ENCODE data around the gene GATAD2A. TPM values are rescaled to one million over a fixed set of nuclear protein-coding genes. Genes with fewer than 3 reads are reported as not detected.

GATAD2A gene
- total and polyA plus RNA-seq, 2 of the 13 experiments (the other 11 are each of a cell fraction or from before 2014, with no cell fraction given) = 16.8 to 28.6 TPM

DNA sequence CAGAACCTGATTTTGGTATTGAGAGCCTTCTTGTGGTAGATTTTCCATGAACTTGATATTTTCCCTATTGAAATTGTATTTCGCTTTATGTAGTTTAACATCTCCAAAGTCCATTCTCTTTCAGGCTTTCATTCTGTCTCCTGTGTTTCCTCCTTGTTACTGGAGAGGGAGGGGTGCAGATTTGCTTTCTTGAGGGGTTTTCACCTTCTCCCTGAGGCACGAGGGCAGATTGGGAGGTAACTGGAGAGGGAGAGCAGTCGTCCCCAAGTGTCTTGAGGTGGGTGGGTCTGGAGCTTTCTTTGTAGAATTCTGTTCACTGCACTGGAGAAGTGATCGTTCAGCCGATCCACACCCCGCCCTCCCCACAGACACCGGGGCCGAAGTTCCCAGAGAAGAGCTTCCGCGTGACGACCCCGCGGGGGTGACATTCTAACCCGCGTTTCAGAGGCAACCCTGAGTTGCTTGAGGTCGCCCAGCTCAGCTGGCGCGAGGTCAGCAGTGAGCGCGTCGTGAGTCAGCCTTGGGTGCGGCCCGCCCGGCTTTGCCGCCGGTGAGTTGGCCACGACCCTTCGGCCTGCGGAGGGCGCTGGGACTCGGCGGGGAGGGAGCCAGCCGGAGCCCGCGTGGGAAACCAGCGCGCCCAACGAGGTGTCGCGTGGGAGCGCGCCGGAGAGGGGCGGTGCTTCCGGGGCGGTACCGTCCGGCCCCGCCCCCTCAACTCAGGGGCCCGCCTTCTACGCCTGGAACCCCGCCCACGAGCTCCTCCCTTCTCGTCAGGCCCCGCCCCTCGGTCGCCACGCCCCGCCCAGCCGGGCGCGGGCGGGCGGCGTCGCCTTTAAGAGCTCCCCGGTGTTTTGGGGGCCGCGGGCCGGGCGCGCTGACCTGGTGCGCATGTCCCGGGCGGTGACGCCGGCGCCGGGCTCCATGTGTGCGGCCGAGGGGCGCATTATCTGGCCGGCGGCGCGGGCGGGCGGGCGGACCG lies at the start of gene GATAD2A (continued):
- TF ChIP-seq, protein P1, sequence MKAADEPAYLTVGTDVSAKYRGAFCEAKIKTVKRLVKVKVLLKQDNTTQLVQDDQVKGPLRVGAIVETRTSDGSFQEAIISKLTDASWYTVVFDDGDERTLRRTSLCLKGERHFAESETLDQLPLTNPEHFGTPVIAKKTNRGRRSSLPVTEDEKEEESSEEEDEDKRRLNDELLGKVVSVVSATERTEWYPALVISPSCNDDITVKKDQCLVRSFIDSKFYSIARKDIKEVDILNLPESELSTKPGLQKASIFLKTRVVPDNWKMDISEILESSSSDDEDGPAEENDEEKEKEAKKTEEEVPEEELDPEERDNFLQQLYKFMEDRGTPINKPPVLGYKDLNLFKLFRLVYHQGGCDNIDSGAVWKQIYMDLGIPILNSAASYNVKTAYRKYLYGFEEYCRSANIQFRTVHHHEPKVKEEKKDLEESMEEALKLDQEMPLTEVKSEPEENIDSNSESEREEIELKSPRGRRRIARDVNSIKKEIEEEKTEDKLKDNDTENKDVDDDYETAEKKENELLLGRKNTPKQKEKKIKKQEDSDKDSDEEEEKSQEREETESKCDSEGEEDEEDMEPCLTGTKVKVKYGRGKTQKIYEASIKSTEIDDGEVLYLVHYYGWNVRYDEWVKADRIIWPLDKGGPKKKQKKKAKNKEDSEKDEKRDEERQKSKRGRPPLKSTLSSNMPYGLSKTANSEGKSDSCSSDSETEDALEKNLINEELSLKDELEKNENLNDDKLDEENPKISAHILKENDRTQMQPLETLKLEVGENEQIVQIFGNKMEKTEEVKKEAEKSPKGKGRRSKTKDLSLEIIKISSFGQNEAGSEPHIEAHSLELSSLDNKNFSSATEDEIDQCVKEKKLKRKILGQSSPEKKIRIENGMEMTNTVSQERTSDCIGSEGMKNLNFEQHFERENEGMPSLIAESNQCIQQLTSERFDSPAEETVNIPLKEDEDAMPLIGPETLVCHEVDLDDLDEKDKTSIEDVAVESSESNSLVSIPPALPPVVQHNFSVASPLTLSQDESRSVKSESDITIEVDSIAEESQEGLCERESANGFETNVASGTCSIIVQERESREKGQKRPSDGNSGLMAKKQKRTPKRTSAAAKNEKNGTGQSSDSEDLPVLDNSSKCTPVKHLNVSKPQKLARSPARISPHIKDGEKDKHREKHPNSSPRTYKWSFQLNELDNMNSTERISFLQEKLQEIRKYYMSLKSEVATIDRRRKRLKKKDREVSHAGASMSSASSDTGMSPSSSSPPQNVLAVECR (CRISPR knock-in tag; IDR thresholded peaks at IDR 0.05; ENCODE audit: borderline replicate concordance) = peak; percentile 88
- TF ChIP-seq TBL1XR1 (IDR thresholded peaks at IDR 0.05; ENCODE audit: borderline replicate concordance, low read length, partially characterized antibody) (no peak), ZNF160 (CRISPR knock-in tag; IDR thresholded peaks at IDR 0.05) (peak; percentile 90), PRMT3 (CRISPR knock-in tag; IDR thresholded peaks at IDR 0.05; ENCODE audit: borderline replicate concordance, low read depth) (peak; percentile 68; the same call in 1 of the 2 replicates), ZMYM2 (CRISPR knock-in tag; IDR thresholded peaks at IDR 0.05) (peak; percentile 86), NR2C2 (CRISPR knock-in tag; IDR thresholded peaks at IDR 0.05; ENCODE audit: borderline replicate concordance) (peak; percentile 77), SALL1 (CRISPR knock-in tag; IDR thresholded peaks at IDR 0.05) (peak; percentile 96)
- TF ChIP-seq, protein P2, sequence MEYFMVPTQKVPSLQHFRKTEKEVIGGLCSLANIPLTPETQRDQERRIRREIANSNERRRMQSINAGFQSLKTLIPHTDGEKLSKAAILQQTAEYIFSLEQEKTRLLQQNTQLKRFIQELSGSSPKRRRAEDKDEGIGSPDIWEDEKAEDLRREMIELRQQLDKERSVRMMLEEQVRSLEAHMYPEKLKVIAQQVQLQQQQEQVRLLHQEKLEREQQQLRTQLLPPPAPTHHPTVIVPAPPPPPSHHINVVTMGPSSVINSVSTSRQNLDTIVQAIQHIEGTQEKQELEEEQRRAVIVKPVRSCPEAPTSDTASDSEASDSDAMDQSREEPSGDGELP (IDR thresholded peaks at IDR 0.05; ENCODE audit: borderline replicate concordance, low read depth) = peak; percentile 84
- TF ChIP-seq, protein P3, sequence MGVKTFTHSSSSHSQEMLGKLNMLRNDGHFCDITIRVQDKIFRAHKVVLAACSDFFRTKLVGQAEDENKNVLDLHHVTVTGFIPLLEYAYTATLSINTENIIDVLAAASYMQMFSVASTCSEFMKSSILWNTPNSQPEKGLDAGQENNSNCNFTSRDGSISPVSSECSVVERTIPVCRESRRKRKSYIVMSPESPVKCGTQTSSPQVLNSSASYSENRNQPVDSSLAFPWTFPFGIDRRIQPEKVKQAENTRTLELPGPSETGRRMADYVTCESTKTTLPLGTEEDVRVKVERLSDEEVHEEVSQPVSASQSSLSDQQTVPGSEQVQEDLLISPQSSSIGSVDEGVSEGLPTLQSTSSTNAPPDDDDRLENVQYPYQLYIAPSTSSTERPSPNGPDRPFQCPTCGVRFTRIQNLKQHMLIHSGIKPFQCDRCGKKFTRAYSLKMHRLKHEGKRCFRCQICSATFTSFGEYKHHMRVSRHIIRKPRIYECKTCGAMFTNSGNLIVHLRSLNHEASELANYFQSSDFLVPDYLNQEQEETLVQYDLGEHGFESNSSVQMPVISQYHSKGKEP (CRISPR knock-in tag; IDR thresholded peaks at IDR 0.05) = no peak
- TF ChIP-seq, protein P4, sequence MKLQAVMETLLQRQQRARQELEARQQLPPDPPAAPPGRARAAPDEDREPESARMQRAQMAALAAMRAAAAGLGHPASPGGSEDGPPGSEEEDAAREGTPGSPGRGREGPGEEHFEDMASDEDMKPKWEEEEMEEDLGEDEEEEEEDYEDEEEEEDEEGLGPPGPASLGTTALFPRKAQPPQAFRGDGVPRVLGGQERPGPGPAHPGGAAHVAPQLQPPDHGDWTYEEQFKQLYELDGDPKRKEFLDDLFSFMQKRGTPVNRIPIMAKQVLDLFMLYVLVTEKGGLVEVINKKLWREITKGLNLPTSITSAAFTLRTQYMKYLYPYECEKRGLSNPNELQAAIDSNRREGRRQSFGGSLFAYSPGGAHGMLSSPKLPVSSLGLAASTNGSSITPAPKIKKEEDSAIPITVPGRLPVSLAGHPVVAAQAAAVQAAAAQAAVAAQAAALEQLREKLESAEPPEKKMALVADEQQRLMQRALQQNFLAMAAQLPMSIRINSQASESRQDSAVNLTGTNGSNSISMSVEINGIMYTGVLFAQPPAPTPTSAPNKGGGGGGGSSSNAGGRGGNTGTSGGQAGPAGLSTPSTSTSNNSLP (IDR thresholded peaks at IDR 0.05; ENCODE audit: low read depth, low read length) = no peak
- TF ChIP-seq, protein P5, sequence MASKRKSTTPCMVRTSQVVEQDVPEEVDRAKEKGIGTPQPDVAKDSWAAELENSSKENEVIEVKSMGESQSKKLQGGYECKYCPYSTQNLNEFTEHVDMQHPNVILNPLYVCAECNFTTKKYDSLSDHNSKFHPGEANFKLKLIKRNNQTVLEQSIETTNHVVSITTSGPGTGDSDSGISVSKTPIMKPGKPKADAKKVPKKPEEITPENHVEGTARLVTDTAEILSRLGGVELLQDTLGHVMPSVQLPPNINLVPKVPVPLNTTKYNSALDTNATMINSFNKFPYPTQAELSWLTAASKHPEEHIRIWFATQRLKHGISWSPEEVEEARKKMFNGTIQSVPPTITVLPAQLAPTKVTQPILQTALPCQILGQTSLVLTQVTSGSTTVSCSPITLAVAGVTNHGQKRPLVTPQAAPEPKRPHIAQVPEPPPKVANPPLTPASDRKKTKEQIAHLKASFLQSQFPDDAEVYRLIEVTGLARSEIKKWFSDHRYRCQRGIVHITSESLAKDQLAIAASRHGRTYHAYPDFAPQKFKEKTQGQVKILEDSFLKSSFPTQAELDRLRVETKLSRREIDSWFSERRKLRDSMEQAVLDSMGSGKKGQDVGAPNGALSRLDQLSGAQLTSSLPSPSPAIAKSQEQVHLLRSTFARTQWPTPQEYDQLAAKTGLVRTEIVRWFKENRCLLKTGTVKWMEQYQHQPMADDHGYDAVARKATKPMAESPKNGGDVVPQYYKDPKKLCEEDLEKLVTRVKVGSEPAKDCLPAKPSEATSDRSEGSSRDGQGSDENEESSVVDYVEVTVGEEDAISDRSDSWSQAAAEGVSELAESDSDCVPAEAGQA (IDR thresholded peaks at IDR 0.05; ENCODE audit: low read depth) = peak; percentile 68; the same call in 1 of the 2 replicates
- TF ChIP-seq, protein P5 (CRISPR knock-in tag; IDR thresholded peaks at IDR 0.05; ENCODE audit: borderline replicate concordance) = peak; percentile 95
